ENCODE results near the gene TULP1. TPM values are rescaled to one million over a fixed set of nuclear protein-coding genes. Genes with fewer than 3 reads are reported as not detected.

The TULP1 gene
- total RNA-seq, 1 experiment from 2014 or later, result not detected

- DNase-seq (ENCODE audit: low read depth), result no peak
Observed at GRCh38 chr6:35465646-35466045, 47.0 kb downstream of the TULP1 start.

- no peak for DNase-seq (ENCODE audit: low read depth)
Observed at GRCh38 chr6:35463292-35463691, 49.4 kb downstream of the TULP1 start.

GRCh38 chr6:35461270-35461669 lies 51.4 kb downstream of the TULP1 start:
- DNase-seq (ENCODE audit: low read depth), result no peak

GRCh38 chr6:35457907-35458306 lies 54.8 kb downstream of the TULP1 start:
- DNase-seq (ENCODE audit: low read depth), result no peak

- DNase-seq (ENCODE audit: low read depth), result no peak
Observed at GRCh38 chr6:35454391-35455110, 58.1 kb downstream of the TULP1 start.

- no peak for DNase-seq (ENCODE audit: low read depth)
Observed at GRCh38 chr6:35453236-35453635, 59.5 kb downstream of the TULP1 start.

- DNase-seq (ENCODE audit: low read depth), result peak; percentile 91
Observed at GRCh38 chr6:35452183-35453090, 60.3 kb downstream of the TULP1 start, which contains the start of gene FANCE. Gene FANCE (plus strand): TSS chr6:35452338. CDS start chr6:35452546, 208 bp downstream.

GRCh38 chr6:35451354-35452182 lies 61.1 kb downstream of the TULP1 start:
- no peak for DNase-seq (ENCODE audit: low read depth)

GRCh38 chr6:35449287-35449881 lies 63.3 kb downstream of the TULP1 start:
- peak; percentile 79 for DNase-seq (ENCODE audit: low read depth)

- peak; percentile 48 for DNase-seq (ENCODE audit: low read depth)
Observed at GRCh38 chr6:35448191-35448590, 64.5 kb downstream of the TULP1 start.

Other genes with a start within 250 kb of the TULP1 start
- gene DEF6, start 215.1 kb downstream of the TULP1 start, total RNA-seq (2014; rRNA removed; shearing (Covaris generic)), result 0.44 and 0.57 TPM in 2 replicates
- 12.5 and 22.7 TPM in 2 replicates for gene PPARD, start 170.3 kb downstream of the TULP1 start, total RNA-seq (2014; rRNA removed; shearing (Covaris generic))
- 9.2 and 12.9 TPM in 2 replicates for gene FANCE, start 60.6 kb downstream of the TULP1 start, total RNA-seq (2014; rRNA removed; shearing (Covaris generic))
- 778 and 785 TPM in 2 replicates for gene RPL10A, start 44.5 kb downstream of the TULP1 start, total RNA-seq (2014; rRNA removed; shearing (Covaris generic))
- gene TEAD3, start 15.8 kb downstream of the TULP1 start, total RNA-seq (2014; rRNA removed; shearing (Covaris generic)), result 14.9 and 19.1 TPM in 2 replicates
- 10.7 and 14.9 TPM in 2 replicates for gene FKBP5, start 176.0 kb upstream of the TULP1 start, total RNA-seq (2014; rRNA removed; shearing (Covaris generic))
- 0.22 TPM in 1 of 2 replicates, not detected in the other for gene ARMC12, start 224.1 kb upstream of the TULP1 start, total RNA-seq (2014; rRNA removed; shearing (Covaris generic))

All from M059J (cell line).